ENCODE results near the gene MXRA8. TPM values are rescaled to one million over a fixed set of nuclear protein-coding genes. Genes with fewer than 3 reads are reported as not detected.
A peak's percentile ranks its signal among the peaks of the same experiment; 100 is the strongest.

MXRA8 gene
- total RNA-seq, 2 experiments from 2014 or later: 0.61 TPM; not detected in 1

- H3K27ac Mint-ChIP-seq: no peak overlapping the region
- CTCF ChIA-PET: interaction anchor here (0.9 kb wide), 1 partner anchor 61 kb away, joined by 3 read pairs; no protein-coding TSS in a partner anchor
- DNase-seq: no peak
- peaks cover 21% of the 10 kb centered on the region for H3K4me1 Mint-ChIP-seq
- no peak for ATAC-seq
- no peaks in the 10 kb centered on the region for H3K9me3 Mint-ChIP-seq (ENCODE audit: low read depth)
- H3K4me3 Mint-ChIP-seq: peak overlapping the region; percentile 77
- H3K36me3 Mint-ChIP-seq: peaks cover 6% of the 10 kb centered on the region
- no peaks in the 10 kb centered on the region for H3K27me3 Mint-ChIP-seq
These were observed 48.3 kb downstream of the MXRA8 start for GRCh38 chr1:1310109-1310385.

GRCh38 chr1:1309251-1310108 lies 48.9 kb downstream of the MXRA8 start:
- H3K4me3 Mint-ChIP-seq: peak overlapping the region; percentile 77
- DNase-seq (peak; percentile 53), ATAC-seq (no peak)
- H3K27ac Mint-ChIP-seq: peak overlapping the region; percentile 19
- peaks cover 6% of the 10 kb centered on the region for H3K36me3 Mint-ChIP-seq
- H3K4me1 Mint-ChIP-seq: peaks cover 23% of the 10 kb centered on the region
- no peaks in the 10 kb centered on the region for H3K27me3 Mint-ChIP-seq
- H3K9me3 Mint-ChIP-seq (ENCODE audit: low read depth): no peaks in the 10 kb centered on the region
- CTCF ChIA-PET: interaction anchor here (0.9 to 1.0 kb wide), 2 partner anchors 10 to 62 kb away, joined by 3 read pairs; no protein-coding TSS in a partner anchor

- H3K27ac Mint-ChIP-seq: peak overlapping the region; percentile 74
- ATAC-seq: no peak
- CTCF ChIA-PET: interaction anchor here (1.0 kb wide), 1 partner anchor 11 kb away, joined by 3 read pairs; no protein-coding TSS in a partner anchor
- DNase-seq: no peak
- no peaks in the 10 kb centered on the region for H3K27me3 Mint-ChIP-seq
- H3K4me3 Mint-ChIP-seq: peak overlapping the region; percentile 77
- H3K9me3 Mint-ChIP-seq (ENCODE audit: low read depth): no peaks in the 10 kb centered on the region
- H3K36me3 Mint-ChIP-seq: peaks cover 5% of the 10 kb centered on the region
- H3K4me1 Mint-ChIP-seq: peaks cover 24% of the 10 kb centered on the region
These were observed 49.6 kb downstream of the MXRA8 start for GRCh38 chr1:1308756-1309250.

GRCh38 chr1:1307923-1308755 lies 50.2 kb downstream of the MXRA8 start, which contains the start of the genes ACAP3 and PUSL1:
ACAP3 (minus strand) TSS chr1:1307930; CDS start chr1:1307815, 115 bp downstream.
PUSL1 (plus strand) TSS chr1:1308597; CDS start chr1:1308644, 47 bp downstream.
- H3K36me3 Mint-ChIP-seq: no peaks in the 10 kb centered on the region
- H3K27me3 Mint-ChIP-seq: no peaks in the 10 kb centered on the region
- CTCF ChIA-PET: no interaction called here
- H3K27ac Mint-ChIP-seq: peak within 1 kb of the TSS; percentile 92
- H3K9me3 Mint-ChIP-seq (ENCODE audit: low read depth): no peaks in the 10 kb centered on the region
- peaks cover 24% of the 10 kb centered on the region for H3K4me1 Mint-ChIP-seq
- DNase-seq: peak; percentile 91
- peak; percentile 66 for ATAC-seq
- peak within 1 kb of the TSS; percentile 85 for H3K4me3 Mint-ChIP-seq

- peak overlapping the region; percentile 85 for H3K4me3 Mint-ChIP-seq
- peak; percentile 1 for ATAC-seq
- H3K4me1 Mint-ChIP-seq: peaks cover 24% of the 10 kb centered on the region
- H3K27me3 Mint-ChIP-seq: no peaks in the 10 kb centered on the region
- H3K27ac Mint-ChIP-seq: peak overlapping the region; percentile 92
- CTCF ChIA-PET: interaction anchor here (0.7 to 1.1 kb wide), 3 partner anchors 41 to 294 kb away, joined by 3 to 4 read pairs (median 3); partner anchors contain the start of gene ISG15
- no peak for DNase-seq
- no peaks in the 10 kb centered on the region for H3K36me3 Mint-ChIP-seq
- no peaks in the 10 kb centered on the region for H3K9me3 Mint-ChIP-seq (ENCODE audit: low read depth)
These were observed 51.0 kb downstream of the MXRA8 start for GRCh38 chr1:1307261-1307922.

- H3K4me1 Mint-ChIP-seq: peaks cover 24% of the 10 kb centered on the region
- peak overlapping the region; percentile 85 for H3K4me3 Mint-ChIP-seq
- no peak for DNase-seq
- H3K27me3 Mint-ChIP-seq: no peaks in the 10 kb centered on the region
- H3K9me3 Mint-ChIP-seq (ENCODE audit: low read depth): no peaks in the 10 kb centered on the region
- CTCF ChIA-PET: interaction anchor here (0.7 to 1.1 kb wide), 3 partner anchors 41 to 293 kb away, joined by 3 to 4 read pairs (median 3); partner anchors contain the start of gene ISG15
- H3K36me3 Mint-ChIP-seq: no peaks in the 10 kb centered on the region
- peak overlapping the region; percentile 92 for H3K27ac Mint-ChIP-seq
- ATAC-seq: no peak
These were observed 51.6 kb downstream of the MXRA8 start for GRCh38 chr1:1306661-1307260.

- Mint-ChIP-seq H3K4me3 (peak overlapping the region; percentile 85), H3K9me3 (ENCODE audit: low read depth) (no peaks in the 10 kb centered on the region), H3K36me3 (no peaks in the 10 kb centered on the region), H3K27me3 (no peaks in the 10 kb centered on the region), H3K27ac (peak overlapping the region; percentile 92), H3K4me1 (peaks cover 24% of the 10 kb centered on the region)
- DNase-seq (peak; percentile 68), ATAC-seq (no peak)
- CTCF ChIA-PET: interaction anchor here (1.0 to 2.2 kb wide), 7 partner anchors 42 to 292 kb away, joined by 3 to 20 read pairs (median 5); partner anchors contain the start of genes AURKAIP1 and ISG15
These were observed 52.2 kb downstream of the MXRA8 start for GRCh38 chr1:1306070-1306660.

- H3K4me3 Mint-ChIP-seq: peak overlapping the region; percentile 85
- H3K27me3 Mint-ChIP-seq: no peaks in the 10 kb centered on the region
- peaks cover 24% of the 10 kb centered on the region for H3K4me1 Mint-ChIP-seq
- ATAC-seq (peak; percentile 67), DNase-seq (peak; percentile 91)
- H3K9me3 Mint-ChIP-seq (ENCODE audit: low read depth): no peaks in the 10 kb centered on the region
- no peaks in the 10 kb centered on the region for H3K36me3 Mint-ChIP-seq
- CTCF ChIA-PET: interaction anchor here (0.6 to 2.2 kb wide), 14 partner anchors 9 to 241 kb away, joined by 3 to 20 read pairs (median 4); partner anchors contain the start of genes AURKAIP1 and CCNL2
- peak overlapping the region; percentile 92 for H3K27ac Mint-ChIP-seq
These were observed 52.9 kb downstream of the MXRA8 start for GRCh38 chr1:1305300-1306069.

- ATAC-seq: no peak
- no peaks in the 10 kb centered on the region for H3K27me3 Mint-ChIP-seq
- peak overlapping the region; percentile 85 for H3K4me3 Mint-ChIP-seq
- peak overlapping the region; percentile 92 for H3K27ac Mint-ChIP-seq
- peaks cover 19% of the 10 kb centered on the region for H3K4me1 Mint-ChIP-seq
- DNase-seq: no peak
- CTCF ChIA-PET: interaction anchor here (0.6 to 2.2 kb wide), 12 partner anchors 8 to 241 kb away, joined by 3 to 20 read pairs (median 5); partner anchors contain the start of genes AURKAIP1 and CCNL2
- no peaks in the 10 kb centered on the region for H3K9me3 Mint-ChIP-seq (ENCODE audit: low read depth)
- no peaks in the 10 kb centered on the region for H3K36me3 Mint-ChIP-seq
These were observed 53.7 kb downstream of the MXRA8 start for GRCh38 chr1:1304331-1305299.

- CTCF ChIA-PET: interaction anchor here (2.2 kb wide), 1 partner anchor 181 kb away, joined by 20 read pairs; no protein-coding TSS in a partner anchor
- H3K4me3 Mint-ChIP-seq: no peak overlapping the region
- DNase-seq (no peak), ATAC-seq (no peak)
- H3K27me3 Mint-ChIP-seq: no peaks in the 10 kb centered on the region
- no peaks in the 10 kb centered on the region for H3K36me3 Mint-ChIP-seq
- H3K9me3 Mint-ChIP-seq (ENCODE audit: low read depth): no peaks in the 10 kb centered on the region
- H3K4me1 Mint-ChIP-seq: peaks cover 19% of the 10 kb centered on the region
- no peak overlapping the region for H3K27ac Mint-ChIP-seq
These were observed 54.6 kb downstream of the MXRA8 start for GRCh38 chr1:1303736-1304135.
